HepG2 (cell line): Measurements from ENCODE around the gene ADSL. TPM values are rescaled to one million over a fixed set of nuclear protein-coding genes. Genes with fewer than 3 reads are reported as not detected.

Experiments
- ATAC-seq: fragments of 200-7000 bp; cut with Tn5 transposase; 3 replicates; pipeline ENCODE4 v1.9.1; 2020; ENCODE audit warnings: mild to moderate bottlenecking, moderate library complexity
- BruUV-seq: library from RNA; stranded (reverse); fragments of 400-500 nt; replicated peaks from 2 replicates; lab custom pipeline; 2021; lab: Mats Ljungman, UMichigan
- CTCF ChIA-PET: fragments of 300-600 bp; formaldehyde crosslinking; extraction: SDS; loops from one replicate; lab custom pipeline; 2021; ENCODE audit warnings: low total read pairs, inconsistent platforms, low intra/inter-chr PET ratio; lab: Yijun Ruan, JAX
- POLR2A ChIA-PET: fragments of 350-600 bp; sonication (Branson Sonifier 250); formaldehyde crosslinking; loops from one replicate; lab custom pipeline; 2020; ENCODE audit warnings: antibody characterized with exemption, inconsistent platforms; lab: Yijun Ruan, JAX
- DNase-seq: peaks from one replicate; pipeline ENCODE4 v3.0.0-alpha.2; 2015; ENCODE audit warnings: low spot score
- FAIRE-seq: peaks from 3 replicates; lab custom pipeline; 2011; peaks lifted over from hg19 to GRCh38; lab: Jason Lieb, UNC
- H2AFZ ChIP-seq: one replicate; pipeline ENCODE4 v1.6.1; 2011; ENCODE audit warnings: low read length, inconsistent platforms
- H3K27ac ChIP-seq: fragments of 300-600 bp; 3 replicates; pipeline ENCODE4 v1.8.0; 2011; ENCODE audit warnings: mixed run types, mild to moderate bottlenecking, mixed read lengths, low read length, inconsistent platforms; ENCODE audit not compliant: insufficient read depth; ENCODE audit errors: extremely low read length
- H3K27me3 ChIP-seq, 2 experiments: fragments of 200-600 bp in 1 of 2; 2 replicates in 1 of 2; 3 replicates in 1 of 2; pipeline versions ENCODE4 v1.6.0 to v1.8.0; 2011; ENCODE audit warnings: low read length in 2 of 2, mild to moderate bottlenecking in 2 of 2, moderate library complexity in 2 of 2, inconsistent platforms in 1 of 2; ENCODE audit not compliant: insufficient read depth in 2 of 2, control insufficient read depth in 1 of 2
- H3K36me3 ChIP-seq, 2 experiments: fragments of 200-600 bp in 1 of 2; replicated peaks in 1 of 2; 2 replicates in 1 of 2; 3 replicates in 1 of 2; pipeline versions ENCODE4 v1.5.1 to v1.8.0; 2011; ENCODE audit warnings: low read length in 2 of 2, inconsistent platforms in 1 of 2; ENCODE audit not compliant: insufficient read depth in 2 of 2, control insufficient read depth in 1 of 2
- H3K4me1 ChIP-seq: 2 replicates; pipeline ENCODE4 v1.5.1; 2012; ENCODE audit warnings: low read length, inconsistent platforms; ENCODE audit not compliant: insufficient read depth
- H3K4me2 ChIP-seq: 2 replicates; pipeline ENCODE4 v1.6.0; 2011; ENCODE audit warnings: low read depth, low read length, inconsistent platforms
- H3K4me3 ChIP-seq, 3 experiments: fragments of 200-600 bp in 1 of 3; sonication (generic), shearing (Covaris generic) in 1 of 3; replicated peaks in 1 of 3; 2 replicates each; pipeline ENCODE4 v1.5.1; 2011 to 2016; ENCODE audit warnings: low read length in 3 of 3, inconsistent platforms in 2 of 3, low read depth in 2 of 3, mild to moderate bottlenecking in 2 of 3, control low read depth in 1 of 3, mixed read lengths in 1 of 3; ENCODE audit not compliant: insufficient read depth in 1 of 3
- H3K79me2 ChIP-seq: one replicate; pipeline ENCODE4 v1.6.1; 2011; ENCODE audit warnings: low read length, inconsistent platforms; ENCODE audit not compliant: insufficient read depth
- H3K9ac ChIP-seq: 2 replicates; pipeline ENCODE4 v1.6.0; 2011; ENCODE audit warnings: mild to moderate bottlenecking, low read depth, low read length, inconsistent platforms; ENCODE audit not compliant: insufficient read depth
- H3K9me3 ChIP-seq: 2 replicates; pipeline ENCODE4 v1.5.1; 2012; ENCODE audit warnings: mild to moderate bottlenecking, low read length
- H4K20me1 ChIP-seq: 2 replicates; pipeline ENCODE4 v1.6.0; 2011; ENCODE audit warnings: inconsistent platforms, mild to moderate bottlenecking, low read length, moderate library complexity; ENCODE audit not compliant: insufficient read depth
- EZH2 ChIP-seq: conservative IDR thresholded peaks from 2 replicates; pipeline ENCODE4 v1.6.1; 2012; ENCODE audit warnings: mild to moderate bottlenecking, low read depth, low read length, moderate library complexity
- MAFG ChIP-seq: sonication (generic); formaldehyde crosslinking; IDR thresholded peaks from 2 replicates; pipeline ENCODE4 v1.5.1; 2020; ENCODE audit warnings: mild to moderate bottlenecking, missing genetic modification reagents
- MBNL3 ChIP-seq: fragments of 250-450 bp; sonication (Bioruptor Pico); conservative IDR thresholded peaks from 2 replicates; pipeline ENCODE4 v1.8.0; 2022; ENCODE audit warnings: mild to moderate bottlenecking, inconsistent platforms
- MED13 ChIP-seq: sonication (generic); formaldehyde crosslinking; IDR thresholded peaks from 2 replicates; pipeline ENCODE4 v1.5.0; 2020; ENCODE audit warnings: missing genetic modification reagents
- SNAPC2 ChIP-seq: sonication (generic); formaldehyde crosslinking; IDR thresholded peaks from 2 replicates; pipeline ENCODE4 v1.8.1; 2022; ENCODE audit warnings: mild to moderate bottlenecking, missing genetic modification reagents
- SYNCRIP ChIP-seq: fragments of 200-400 bp; formaldehyde crosslinking; IDR thresholded peaks from 2 replicates; pipeline ENCODE4 v1.6.1; 2018; ENCODE audit warnings: mild to moderate bottlenecking, low read depth, low read length; ENCODE audit not compliant: insufficient read depth
- ZBTB1 ChIP-seq: sonication (generic); formaldehyde crosslinking; IDR thresholded peaks from 2 replicates; pipeline ENCODE4 v1.4.0; 2020; ENCODE audit warnings: missing genetic modification reagents, borderline replicate concordance
- ZBTB3 ChIP-seq: sonication (generic); formaldehyde crosslinking; IDR thresholded peaks from 2 replicates; pipeline ENCODE4 v1.4.0; 2020; ENCODE audit warnings: low read depth, mild to moderate bottlenecking, moderate library complexity, missing genetic modification reagents, borderline replicate concordance
- ZKSCAN8 ChIP-seq: IDR thresholded peaks from 2 replicates; pipeline ENCODE4 v1.6.1; 2016; ENCODE audit warnings: borderline replicate concordance, missing genetic modification reagents, missing compliant biosample characterization
- ZNF326 ChIP-seq: sonication (generic); formaldehyde crosslinking; IDR thresholded peaks from 2 replicates; pipeline ENCODE4 v1.4.0; 2020; ENCODE audit warnings: missing genetic modification reagents, borderline replicate concordance
- WGBS: methylation state at CpG from one replicate; pipeline ENCODE4 v1.1.6; 2017; ENCODE audit warnings: low lambda C conversion rate; 5-methylcytosine and 5-hydroxymethylcytosine counted together
- in situ Hi-C: cut with HindIII; loops from 2 replicates; pipeline ENCODE4 v1.10.0; 2017; ENCODE audit warnings: low pct_unique_long_range_greater_than_20kb; ENCODE audit not compliant: extremely low pct_ligation_motif_present
- intact Hi-C: fragments of 100-400 bp; cut with micrococcal nuclease; formaldehyde crosslinking; loops from one replicate; pipeline ENCODE4 v1.10.0; 2022; ENCODE audit not compliant: unreplicated experiment
- polyA plus RNA-seq, 8 experiments: library from polyadenylated mRNA; depleted of rRNA in 3 of 8; stranded (reverse) in 7 of 8; unstranded in 1 of 8; fragments of >200 nt; fragmentation: Illumina TruSeq in 4 of 8; extraction: Trizol in 4 of 8; gene quantifications; 2 replicates each; pipeline versions ENCODE4 v1.2.1 to v1.2.3, GENCODE V29; 2011 to 2016; ENCODE audit warnings: low read depth in 4 of 8, missing spikeins in 1 of 8, mixed read lengths in 1 of 8; ENCODE audit not compliant: insufficient read depth in 1 of 8
- total RNA-seq, 5 experiments: library from RNA; depleted of rRNA; stranded (reverse); fragments of >200 nt; fragmentation: Illumina TruSeq; extraction: Trizol; gene quantifications; 2 replicates each; pipeline ENCODE4 v1.2.3, GENCODE V29; 2016; ENCODE audit warnings: low read depth in 1 of 5

The ADSL gene
- total and polyA plus RNA-seq, 2 of the 13 experiments (the other 11 are each of a cell fraction or from before 2014, with no cell fraction given) = 123 to 174 TPM

DNA sequence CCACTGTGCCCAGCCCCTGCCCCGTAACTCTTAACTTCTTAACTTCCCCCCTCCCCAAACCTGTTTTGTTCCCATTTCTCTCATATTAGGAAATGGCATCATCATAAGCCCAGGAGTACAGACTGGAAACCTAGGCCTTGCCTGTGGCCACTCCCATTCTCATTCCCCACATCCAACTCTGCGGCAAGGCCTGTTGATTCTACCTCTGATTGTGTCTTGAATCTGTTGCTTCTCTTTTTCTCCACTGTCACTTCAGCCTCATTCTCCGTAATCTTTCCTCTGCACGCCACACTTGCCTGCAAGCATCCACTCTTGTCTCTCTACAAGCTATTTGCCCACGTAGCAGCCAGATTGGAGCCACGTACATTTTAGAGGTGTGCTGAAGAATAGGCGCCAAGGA lies 49.3 kb downstream of the ADSL start (continued):
- TF ChIP-seq ZBTB3 (CRISPR knock-in tag) (no peak), EZH2 (no peak), MBNL3 (no peak), SNAPC2 (CRISPR knock-in tag) (no peak)

DNA sequence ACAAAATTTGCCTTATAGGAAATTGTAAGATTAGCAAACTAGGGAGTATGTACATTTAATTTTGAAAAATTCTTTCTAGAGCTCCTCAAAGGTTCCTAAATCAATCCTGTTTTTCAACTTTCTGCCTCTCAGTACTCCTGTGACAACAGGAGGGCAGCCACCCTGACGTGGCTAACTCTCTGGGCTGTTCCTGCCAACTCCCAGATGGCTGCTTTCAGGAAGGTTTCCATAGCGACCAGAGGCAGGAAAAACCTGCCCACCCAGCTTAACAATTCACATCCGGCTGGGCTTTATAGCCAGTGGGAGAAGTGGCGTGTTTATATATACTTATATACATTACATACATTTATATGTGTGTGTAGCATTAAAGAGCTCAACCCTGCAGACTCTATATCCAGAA lies 50.6 kb downstream of the ADSL start:
- intact Hi-C loops (no loop called here), in situ Hi-C loops (no loop called here)
- TF ChIP-seq ZKSCAN8 (no peak), SYNCRIP (no peak), MED13 (CRISPR knock-in tag) (no peak), ZBTB1 (CRISPR knock-in tag) (no peak), ZNF326 (no peak), MAFG (CRISPR knock-in tag) (no peak)
- H3K27ac ChIP-seq = no peak overlapping the region
- H3K4me1 ChIP-seq = no peaks in the 10 kb centered on the region
- no peaks in the 10 kb centered on the region for H3K27me3 ChIP-seq
- no peak overlapping the region for H3K9ac ChIP-seq
- ChIA-PET CTCF (no interaction called here), POLR2A (no interaction called here)
- no peak for ATAC-seq
- no peak overlapping the region for H2AFZ ChIP-seq
- 86% methylated on average over 4 of the region's 4 CpGs for WGBS
- no peak overlapping the region for H3K4me2 ChIP-seq
- FAIRE-seq = no peak
- no peak for DNase-seq
- H4K20me1 ChIP-seq = no peaks in the 10 kb centered on the region
- no TSS peak for BruUV-seq
- no peaks in the 10 kb centered on the region for H3K9me3 ChIP-seq
- peaks cover 0 to 5% of the 10 kb centered on the region in 2 experiments; a peak in 1 of 5 replicates for H3K36me3 ChIP-seq
- no peaks in the 10 kb centered on the region for H3K79me2 ChIP-seq
- H3K4me3 ChIP-seq = no peak overlapping the region
